Measurements from ENCODE around the gene GP1BA. TPM values are rescaled to one million over a fixed set of nuclear protein-coding genes. Genes with fewer than 3 reads are reported as not detected.

Gene GP1BA
- total and polyA plus RNA-seq, 2 experiments from 2014 or later: 0.24 TPM; not detected in 1

- TF ChIP-seq REST (IDR thresholded peaks at IDR 0.05; ENCODE audit: unreplicated experiment): no peak
Observed at GRCh38 chr17:4901648-4902344, 30.3 kb upstream of the GP1BA start (continued).

- no peaks in the 10 kb centered on the region; the same call in 1 of the 2 replicates for H3K36me3 ChIP-seq (ENCODE audit: insufficient read depth)
- no peak overlapping the region for H3K4me3 ChIP-seq
- no peak overlapping the region for H3K27ac ChIP-seq (ENCODE audit: low read depth)
- H3K9me2 ChIP-seq (ENCODE audit: insufficient read depth): no peaks in the 10 kb centered on the region
- DNase-seq (ENCODE audit: low spot score) (no peak), ATAC-seq (no peak)
- no peak overlapping the region for H2AFZ ChIP-seq
- Mint-ChIP-seq H3K9me3 (no peaks in the 10 kb centered on the region), H3K4me3 (no peak overlapping the region; the same call in 2 of the 3 replicates), H3K27me3 (ENCODE audit: insufficient read depth, low read depth, poor library complexity) (peaks cover 25% of the 10 kb centered on the region), H3K4me1 (peaks cover 15% of the 10 kb centered on the region), H3K27ac (no peak overlapping the region), H3K36me3 (ENCODE audit: low read depth) (no peaks in the 10 kb centered on the region)
- 0 out of 2 replicates have a peak, but pooled peaks cover 5% of the 10 kb centered on the region for H3K4me1 ChIP-seq (ENCODE audit: insufficient read depth)
- H4K20me1 ChIP-seq (replicated peaks; ENCODE audit: insufficient read depth): no peaks in the 10 kb centered on the region
- TF ChIP-seq JUNB (IDR thresholded peaks at IDR 0.05; ENCODE audit: unreplicated experiment) (no peak), NANOG (IDR thresholded peaks at IDR 0.05; ENCODE audit: borderline replicate concordance) (no peak), ZNF462 (CRISPR knock-in tag; IDR thresholded peaks at IDR 0.05) (no peak), REST (IDR thresholded peaks at IDR 0.05; ENCODE audit: unreplicated experiment) (no peak), CTCF (conservative IDR thresholded peaks at IDR 0.05; ENCODE audit: low read depth in 2 of 2) (no peak), EZH2 (IDR thresholded peaks at IDR 0.05; ENCODE audit: low read depth, unreplicated experiment) (no peak), POLR2AphosphoS5 (IDR thresholded peaks at IDR 0.05; ENCODE audit: low read depth) (no peak), ZNF331 (CRISPR knock-in tag; IDR thresholded peaks at IDR 0.05; ENCODE audit: low read depth) (no peak)
- no peak overlapping the region for H3K4me2 ChIP-seq
- H3K79me2 ChIP-seq (replicated peaks; ENCODE audit: insufficient read depth): no peaks in the 10 kb centered on the region
- H3K27me3 ChIP-seq (ENCODE audit: insufficient read depth): peaks cover 9% of the 10 kb centered on the region
- peaks cover 29% of the 10 kb centered on the region for H3F3A ChIP-seq (replicated peaks; ENCODE audit: low read depth)
Observed at GRCh38 chr17:4902540-4902939, 29.5 kb upstream of the GP1BA start.
